ENCODE measurements around the gene SLC22A8.

DNA sequence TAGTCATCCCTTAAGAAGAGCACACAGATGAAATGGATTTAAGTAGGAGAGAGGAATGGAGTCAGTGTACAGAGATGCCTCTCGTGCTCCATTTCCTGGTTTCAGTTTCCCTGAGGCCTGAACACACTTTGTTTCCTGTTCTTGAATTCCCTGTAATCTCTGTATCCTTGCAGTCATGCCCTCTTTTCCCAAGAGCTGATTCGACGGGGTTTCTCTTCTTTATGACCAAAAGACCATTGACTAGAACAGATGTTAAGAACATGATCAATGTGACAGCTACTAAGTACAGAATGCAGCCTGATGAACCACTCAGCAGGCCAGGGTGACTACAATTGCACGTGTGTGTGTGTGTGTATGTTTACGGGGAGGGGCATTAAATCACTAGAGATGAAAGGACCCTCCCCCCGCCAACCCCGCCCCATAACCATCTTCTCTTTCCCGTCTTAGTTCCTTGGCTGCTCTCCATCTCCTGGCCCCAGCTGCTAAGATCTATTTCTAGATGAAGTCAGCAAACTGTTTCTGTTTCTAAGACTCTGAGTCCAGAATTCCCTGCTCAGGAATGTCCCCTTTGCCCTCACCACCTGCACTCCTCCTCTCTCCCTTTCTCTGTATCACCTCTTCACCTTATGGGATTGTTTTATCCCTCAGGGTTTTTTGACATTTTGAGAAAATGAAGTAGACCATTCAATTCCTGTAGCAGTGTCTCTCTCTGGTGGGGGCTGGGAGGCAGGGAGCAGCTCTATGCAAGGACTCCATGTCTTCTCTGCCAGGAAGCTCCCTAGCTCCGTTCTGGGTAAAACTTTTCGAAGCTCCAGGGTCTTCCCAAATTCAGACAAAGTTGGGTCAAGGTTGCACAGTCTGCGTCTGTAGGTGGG, 56.9 kb downstream of the SLC22A8 start:
- TF ChIP-seq EZH2 (IDR thresholded peaks at IDR 0.05) (no peak), POLR2AphosphoS5 (IDR thresholded peaks at IDR 0.05; ENCODE audit: borderline replicate concordance, low read depth, low read length) (no peak), FOXP2 (optimal IDR thresholded peaks at IDR 0.05; ENCODE audit: control extremely low read depth, extremely low read length, insufficient read depth) (no peak)

All from SK-N-MC (cell line).